ENCODE data around the gene SFT2D1.

- no peak for TF ChIP-seq TAF1 (IDR thresholded peaks at IDR 0.05; ENCODE audit: borderline replicate concordance, low read depth, low read length)
- TF ChIP-seq POLR2A (IDR thresholded peaks at IDR 0.05; ENCODE audit: low read depth, low read length) = no peak
Measured at GRCh38 chr6:166305562-166306117, 36.7 kb downstream of the SFT2D1 start.

All from GM12892 (cell line).